H1 (cell line): Measurements from ENCODE around the gene TPD52L2. TPM values are rescaled to one million over a fixed set of nuclear protein-coding genes. Genes with fewer than 3 reads are reported as not detected.

Source experiments
- CTCF ChIA-PET: fragments of 300-600 bp; sonication (Branson Sonifier 250); formaldehyde crosslinking; loops from one replicate; lab custom pipeline; 2021; ENCODE audit not compliant: partially characterized antibody; lab: Charles Lee
- POLR2A ChIA-PET: fragments of 300-600 bp; sonication (Branson Sonifier 250); formaldehyde crosslinking; loops from one replicate; lab custom pipeline; 2021; ENCODE audit warnings: inconsistent platforms; ENCODE audit not compliant: partially characterized antibody; lab: Charles Lee
- DNase-seq, 2 experiments: peaks; one replicate each; pipeline versions ENCODE4 v3.0.0 to v3.0.0-alpha.2; 2010 to 2022; ENCODE audit warnings: low spot score in 2 of 2, low read depth in 1 of 2, mixed read lengths in 1 of 2
- FAIRE-seq: peaks from 2 replicates; lab custom pipeline; 2011; peaks lifted over from hg19 to GRCh38; lab: Jason Lieb, UNC
- H2AFZ ChIP-seq: 2 replicates; pipeline ENCODE4 v1.8.1; 2012; ENCODE audit warnings: low read length, inconsistent platforms
- H2AK5ac ChIP-seq: 2 replicates; pipeline ENCODE4 v1.6.1; 2013; ENCODE audit warnings: low read depth, low read length
- H2BK120ac ChIP-seq: replicated peaks from 2 replicates; pipeline ENCODE3; 2013; ENCODE audit warnings: low read depth, low read length, inconsistent platforms
- H2BK12ac ChIP-seq: 2 replicates; pipeline ENCODE4 v1.6.1; 2013; ENCODE audit warnings: low read depth, low read length
- H2BK15ac ChIP-seq: 2 replicates; pipeline ENCODE4 v1.6.1; 2013; ENCODE audit warnings: low read length
- H2BK20ac ChIP-seq: 2 replicates; pipeline ENCODE4 v1.6.1; 2013; ENCODE audit warnings: low read length
- H2BK5ac ChIP-seq: 2 replicates; pipeline ENCODE4 v1.6.1; 2013; ENCODE audit warnings: low read depth, low read length
- H3K14ac ChIP-seq: 2 replicates; pipeline ENCODE4 v1.6.1; 2013; ENCODE audit warnings: inconsistent platforms; ENCODE audit not compliant: insufficient read length
- H3K18ac ChIP-seq: 2 replicates; pipeline ENCODE4 v1.6.1; 2013; ENCODE audit warnings: low read length; ENCODE audit errors: extremely low read depth
- H3K23ac ChIP-seq: 2 replicates; pipeline ENCODE4 v1.6.1; 2013; ENCODE audit warnings: inconsistent platforms; ENCODE audit not compliant: insufficient read length
- H3K23me2 ChIP-seq: 2 replicates; pipeline ENCODE4 v1.6.1; 2013; ENCODE audit warnings: low read depth, low read length
- H3K27ac ChIP-seq: 2 replicates; pipeline ENCODE4 v1.6.1; 2011; ENCODE audit warnings: low read depth, low read length, inconsistent platforms
- H3K27me3 ChIP-seq, 4 experiments: replicated peaks in 1 of 4; 1 replicate in 1 of 4; 2 replicates in 3 of 4; pipeline versions ENCODE4 v1.6.1 to v1.8.1; 2011 to 2013; ENCODE audit warnings: low read length in 3 of 4, mild to moderate bottlenecking in 3 of 4, inconsistent platforms in 2 of 4, mixed read lengths in 2 of 4, moderate library complexity in 1 of 4; ENCODE audit not compliant: control insufficient read depth in 3 of 4, insufficient read depth in 3 of 4; ENCODE audit errors: extremely low read depth in 1 of 4
- H3K36me3 ChIP-seq, 4 experiments: 2 replicates each; pipeline versions ENCODE4 v1.6.1 to v1.8.1; 2011 to 2013; ENCODE audit warnings: mild to moderate bottlenecking in 4 of 4, low read length in 3 of 4, moderate library complexity in 2 of 4, control low read depth in 1 of 4, inconsistent platforms in 1 of 4; ENCODE audit not compliant: insufficient read depth in 4 of 4, control insufficient read depth in 2 of 4
- H3K4ac ChIP-seq: replicated peaks from 2 replicates; pipeline ENCODE3; 2013; ENCODE audit warnings: low read length, low read depth, mixed read lengths, inconsistent platforms; ENCODE audit not compliant: insufficient read length
- H3K4me1 ChIP-seq, 4 experiments: replicated peaks in 1 of 4; 1 replicate in 1 of 4; 2 replicates in 3 of 4; pipeline versions ENCODE4 v1.6.1 to v1.8.1; 2011 to 2013; ENCODE audit warnings: low read length in 3 of 4, inconsistent platforms in 2 of 4, mixed read lengths in 1 of 4; ENCODE audit not compliant: insufficient read depth in 4 of 4, control insufficient read depth in 3 of 4
- H3K4me2 ChIP-seq, 2 experiments: 2 replicates each; pipeline versions ENCODE4 v1.6.1 to v1.8.1; 2011 to 2013; ENCODE audit warnings: low read depth in 2 of 2, low read length in 2 of 2, control low read depth in 1 of 2, inconsistent platforms in 1 of 2, mild to moderate bottlenecking in 1 of 2; ENCODE audit not compliant: insufficient read depth in 1 of 2
- H3K4me3 ChIP-seq, 4 experiments: fragments of 200-600, 300-600 bp in 1 of 4; sonication (generic), shearing (Covaris generic), sonication (Bioruptor Twin) in 1 of 4; 2 replicates each; pipeline versions ENCODE4 v1.5.1 to v1.8.1; 2011 to 2016; ENCODE audit warnings: low read length in 4 of 4, low read depth in 3 of 4, control low read depth in 2 of 4, inconsistent platforms in 2 of 4, mild to moderate bottlenecking in 2 of 4, mixed read lengths in 1 of 4, moderate library complexity in 1 of 4; ENCODE audit not compliant: insufficient read depth in 2 of 4; ENCODE audit errors: extremely low read depth in 1 of 4
- H3K56ac ChIP-seq: replicated peaks from 2 replicates; pipeline ENCODE3; 2013; ENCODE audit warnings: low read depth, mild to moderate bottlenecking, mixed read lengths, low read length, inconsistent platforms; ENCODE audit not compliant: insufficient read length
- H3K79me1 ChIP-seq: 2 replicates; pipeline ENCODE4 v1.6.1; 2013; ENCODE audit warnings: low read depth, low read length, control low read depth
- H3K79me2 ChIP-seq, 2 experiments: 2 replicates each; pipeline versions ENCODE4 v1.6.1 to v1.8.1; 2012 to 2013; ENCODE audit warnings: low read length in 2 of 2, mild to moderate bottlenecking in 2 of 2, inconsistent platforms in 1 of 2; ENCODE audit not compliant: insufficient read depth in 2 of 2, control insufficient read depth in 1 of 2
- H3K9ac ChIP-seq, 4 experiments: replicated peaks in 1 of 4; 1 replicate in 1 of 4; 2 replicates in 3 of 4; pipeline versions ENCODE4 v1.6.1 to v1.8.1; 2011 to 2013; ENCODE audit warnings: low read depth in 3 of 4, low read length in 3 of 4, control low read depth in 2 of 4, mild to moderate bottlenecking in 2 of 4, moderate library complexity in 2 of 4, inconsistent platforms in 1 of 4; ENCODE audit errors: extremely low read depth in 1 of 4
- H3K9me3 ChIP-seq, 2 experiments: 2 replicates each; pipeline versions ENCODE4 v1.6.1 to v1.8.1; 2012 to 2013; ENCODE audit warnings: mild to moderate bottlenecking in 2 of 2, moderate library complexity in 2 of 2, control low read depth in 1 of 2, inconsistent platforms in 1 of 2, low read depth in 1 of 2, low read length in 1 of 2, mixed read lengths in 1 of 2; ENCODE audit not compliant: insufficient read depth in 2 of 2
- H4K20me1 ChIP-seq, 2 experiments: replicated peaks in 1 of 2; 2 replicates each; pipeline versions ENCODE3 to v1.8.1; 2011 to 2013; ENCODE audit warnings: inconsistent platforms in 2 of 2, low read length in 2 of 2, mild to moderate bottlenecking in 1 of 2; ENCODE audit not compliant: insufficient read depth in 2 of 2, control insufficient read depth in 1 of 2
- H4K5ac ChIP-seq: 2 replicates; pipeline ENCODE4 v1.6.1; 2013; ENCODE audit warnings: low read length, low read depth, mixed read lengths, inconsistent platforms; ENCODE audit not compliant: insufficient read length
- H4K8ac ChIP-seq: 2 replicates; pipeline ENCODE4 v1.8.0; 2013; ENCODE audit warnings: mild to moderate bottlenecking, moderate library complexity, low read length, inconsistent platforms; ENCODE audit not compliant: insufficient read depth; ENCODE audit errors: extremely low read depth
- H4K91ac ChIP-seq: replicated peaks from 2 replicates; pipeline ENCODE3; 2013; ENCODE audit warnings: low read length, mixed read lengths, inconsistent platforms; ENCODE audit not compliant: insufficient read length
- CBX8 ChIP-seq: fragments of 300-800, 300-1000 bp; sonication (generic); IDR thresholded peaks from 2 replicates; pipeline ENCODE4 v1.7.1; 2016; ENCODE audit warnings: low read depth, low read length, borderline replicate concordance
- GABPA ChIP-seq: IDR thresholded peaks from 2 replicates; pipeline ENCODE4 v1.6.1; 2011; ENCODE audit warnings: mild to moderate bottlenecking, low read length, moderate library complexity, borderline replicate concordance; ENCODE audit not compliant: insufficient read depth
- PHF8 ChIP-seq: fragments of 200-600 bp; sonication (generic); conservative IDR thresholded peaks from 2 replicates; pipeline ENCODE4 v1.7.1; 2012; ENCODE audit warnings: low read depth, mild to moderate bottlenecking, inconsistent platforms, low read length, moderate library complexity
- RFX5 ChIP-seq: IDR thresholded peaks from 2 replicates; pipeline ENCODE4 v1.6.1; 2011; ENCODE audit warnings: low read depth, low read length, improper control_type of control experiment, borderline replicate concordance
- RNF2 ChIP-seq: fragments of 200-900, 300-1000 bp; sonication (generic); IDR thresholded peaks from 2 replicates; pipeline ENCODE4 v1.7.1; 2016; ENCODE audit warnings: borderline replicate concordance, low read depth, mild to moderate bottlenecking, antibody characterized with exemption, low read length; ENCODE audit not compliant: poor library complexity, severe bottlenecking; ENCODE audit errors: missing control alignments
- TAF1 ChIP-seq: IDR thresholded peaks from 2 replicates; pipeline ENCODE4 v1.6.1; 2011; ENCODE audit warnings: mild to moderate bottlenecking, low read depth, low read length
- WGBS, 2 experiments: shearing (Covaris generic) in 1 of 2; methylation state at CpG; one replicate each; pipeline versions ENCODE4 v1.1.6 to v1.1.7; 2013 to 2015; ENCODE audit warnings: low lambda C conversion rate in 2 of 2, mixed read lengths in 2 of 2, inconsistent platforms in 1 of 2, low coverage in 1 of 2, missing lambda C conversion rate in 1 of 2; ENCODE audit not compliant: insufficient replicate concordance in 2 of 2, insufficient coverage in 1 of 2, insufficient read length in 1 of 2; ENCODE audit errors: extremely low coverage in 1 of 2, missing lambda C conversion rate in 1 of 2; 5-methylcytosine and 5-hydroxymethylcytosine counted together
- polyA plus RNA-seq, 7 experiments: library from polyadenylated mRNA; depleted of rRNA in 3 of 7; stranded (reverse) in 5 of 7; unstranded in 2 of 7; fragments of >200 nt in 5 of 7; fragments of 200-250 nt in 2 of 7; gene quantifications; 1 replicate in 5 of 7; 2 replicates in 1 of 7; 4 replicates in 1 of 7; pipeline versions ENCODE4 v1.2.1 to v1.2.3, GENCODE V29; 2011 to 2013; ENCODE audit warnings: missing spikeins in 2 of 7, mixed read lengths in 2 of 7
- total RNA-seq: library from RNA; stranded (reverse); fragmentation: NEBNext Ultra II Directional; extraction: Animal tissue kit (Norgen Biotek cat#: 25700); gene quantifications from 2 replicates; pipeline ENCODE4 v1.2.1, GENCODE V29; 2021
- TF ChIP-seq, protein P1 (sequence below), 3 experiments: IDR thresholded peaks; 1 replicate in 2 of 3; 2 replicates in 1 of 3; pipeline versions ENCODE4 v1.5.1 to v1.6.1; 2011; ENCODE audit warnings: low read length in 3 of 3, mild to moderate bottlenecking in 3 of 3, inconsistent platforms in 2 of 3, low read depth in 1 of 3, moderate library complexity in 1 of 3; ENCODE audit not compliant: insufficient read depth in 1 of 3; ENCODE audit errors: control extremely low read depth in 1 of 3
- TF ChIP-seq, protein P2 (sequence below): IDR thresholded peaks from 2 replicates; pipeline ENCODE4 v1.6.1; 2011; ENCODE audit warnings: low read depth, mild to moderate bottlenecking, low read length; ENCODE audit not compliant: insufficient read depth
- TF ChIP-seq, protein P3 (sequence below): IDR thresholded peaks from 2 replicates; pipeline ENCODE4 v1.6.1; 2012; ENCODE audit warnings: inconsistent platforms

The TPD52L2 gene
- total and polyA plus RNA-seq, 2 of the 8 experiments (the other 6 are each of a cell fraction or from before 2014, with no cell fraction given) = 77.1 to 80.2 TPM

DNA sequence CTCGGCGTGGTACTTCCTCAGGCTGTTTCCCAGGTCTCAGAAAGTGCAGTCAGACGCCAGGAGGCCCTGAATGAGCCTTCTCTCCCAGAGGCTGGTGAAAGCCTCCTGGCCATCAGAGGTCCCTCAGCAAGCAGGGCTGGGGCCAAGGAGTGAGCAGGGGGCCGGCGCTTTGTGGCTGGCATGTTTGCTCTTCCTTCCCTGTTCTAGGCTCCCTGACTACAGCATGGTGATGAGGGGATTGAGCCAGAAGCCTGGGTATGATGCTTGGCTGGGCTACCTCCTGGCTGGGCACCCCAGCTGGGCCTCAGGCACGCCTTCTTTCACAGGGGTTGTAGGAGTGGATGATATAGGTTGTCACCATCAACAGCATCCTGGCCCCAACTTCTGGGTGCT lies 18.1 kb downstream of the TPD52L2 start:
- H4K20me1 ChIP-seq = peaks cover 13 to 36% of the 10 kb centered on the region in 2 experiments
- 84% methylated on average over 6 of the region's 6 CpGs; no CpG with 5 or more reads in 1 of the 2 experiments for WGBS, 2 experiments
- TF ChIP-seq, protein P1, sequence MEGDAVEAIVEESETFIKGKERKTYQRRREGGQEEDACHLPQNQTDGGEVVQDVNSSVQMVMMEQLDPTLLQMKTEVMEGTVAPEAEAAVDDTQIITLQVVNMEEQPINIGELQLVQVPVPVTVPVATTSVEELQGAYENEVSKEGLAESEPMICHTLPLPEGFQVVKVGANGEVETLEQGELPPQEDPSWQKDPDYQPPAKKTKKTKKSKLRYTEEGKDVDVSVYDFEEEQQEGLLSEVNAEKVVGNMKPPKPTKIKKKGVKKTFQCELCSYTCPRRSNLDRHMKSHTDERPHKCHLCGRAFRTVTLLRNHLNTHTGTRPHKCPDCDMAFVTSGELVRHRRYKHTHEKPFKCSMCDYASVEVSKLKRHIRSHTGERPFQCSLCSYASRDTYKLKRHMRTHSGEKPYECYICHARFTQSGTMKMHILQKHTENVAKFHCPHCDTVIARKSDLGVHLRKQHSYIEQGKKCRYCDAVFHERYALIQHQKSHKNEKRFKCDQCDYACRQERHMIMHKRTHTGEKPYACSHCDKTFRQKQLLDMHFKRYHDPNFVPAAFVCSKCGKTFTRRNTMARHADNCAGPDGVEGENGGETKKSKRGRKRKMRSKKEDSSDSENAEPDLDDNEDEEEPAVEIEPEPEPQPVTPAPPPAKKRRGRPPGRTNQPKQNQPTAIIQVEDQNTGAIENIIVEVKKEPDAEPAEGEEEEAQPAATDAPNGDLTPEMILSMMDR (IDR thresholded peaks at IDR 0.05; ENCODE audit: control extremely low read depth in 1 of 3, insufficient read depth in 1 of 3, low read depth in 1 of 3, low read length in 3 of 3) = no peak
- TF ChIP-seq RFX5 (no peak), PHF8 (no peak), TAF1 (no peak), CBX8 (no peak), GABPA (no peak), RNF2 (no peak)
- TF ChIP-seq, protein P2, sequence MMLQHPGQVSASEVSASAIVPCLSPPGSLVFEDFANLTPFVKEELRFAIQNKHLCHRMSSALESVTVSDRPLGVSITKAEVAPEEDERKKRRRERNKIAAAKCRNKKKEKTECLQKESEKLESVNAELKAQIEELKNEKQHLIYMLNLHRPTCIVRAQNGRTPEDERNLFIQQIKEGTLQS = no peak
- TF ChIP-seq, protein P3, sequence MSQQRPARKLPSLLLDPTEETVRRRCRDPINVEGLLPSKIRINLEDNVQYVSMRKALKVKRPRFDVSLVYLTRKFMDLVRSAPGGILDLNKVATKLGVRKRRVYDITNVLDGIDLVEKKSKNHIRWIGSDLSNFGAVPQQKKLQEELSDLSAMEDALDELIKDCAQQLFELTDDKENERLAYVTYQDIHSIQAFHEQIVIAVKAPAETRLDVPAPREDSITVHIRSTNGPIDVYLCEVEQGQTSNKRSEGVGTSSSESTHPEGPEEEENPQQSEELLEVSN = no peak

More for the DNA sequence above, 18.1 kb downstream of the TPD52L2 start:
- Histone ChIP-seq H3K79me1 (peaks cover 24% of the 10 kb centered on the region), H3K4me1 (no peaks in the 10 kb centered on the region), H3K9ac (no peak overlapping the region), H2AFZ (no peak overlapping the region), H3K27ac (no peak overlapping the region), H2BK120ac (no peak overlapping the region), H4K8ac (no peak overlapping the region), H3K4ac (no peak overlapping the region), H4K91ac (no peak overlapping the region), H2BK12ac (no peak overlapping the region), H3K23ac (no peak overlapping the region), H2BK20ac (no peak overlapping the region), H3K4me3 (no peak overlapping the region), H3K4me2 (no peak overlapping the region), H2BK15ac (no peak overlapping the region), H4K5ac (no peak overlapping the region), H3K56ac (no peak overlapping the region), H2BK5ac (no peak overlapping the region), H3K18ac (no peak overlapping the region), H3K79me2 (peaks cover 0 to 10% of the 10 kb centered on the region in 2 experiments; a peak in 1 of 4 replicates), H3K23me2 (no peaks in the 10 kb centered on the region), H3K27me3 (no peaks in the 10 kb centered on the region), H3K36me3 (peaks cover 9 to 29% (median 19%) of the 10 kb centered on the region in 4 experiments), H3K9me3 (no peaks in the 10 kb centered on the region), H2AK5ac (no peak overlapping the region), H3K14ac (no peak overlapping the region)
- ChIA-PET POLR2A (interaction anchor here (1.1 to 3.5 kb wide), 4 partner anchors 10 to 145 kb away, joined by 3 to 19 read pairs (median 6); partner anchors contain the start of genes DNAJC5 and TPD52L2), CTCF (interaction anchor here (0.7 to 4.7 kb wide), 5 partner anchors 8 to 639 kb away, joined by 3 to 18 read pairs (median 4); no protein-coding TSS in a partner anchor)
- FAIRE-seq (no peak), DNase-seq (no peak)
